Stimulated activated memory B cell treated with anti-CD40 and anti-IgM and Interleukin-4, amounts not matched to agents 10 μg/mL and 1 μg/mL and 100 μg/mL, for 72 hours (primary cell): ENCODE data around the gene HDLBP.
A peak's percentile ranks its signal among the peaks of the same experiment; 100 is the strongest.
"Not testable (repeated sequence)": the region's sequence is repeated elsewhere in the genome, so short reads cannot be mapped to it uniquely, and the experiment has no call there.

ENCODE experiments used
- ATAC-seq: fragments of 150-1000 bp; cut with Tn5 transposase; 2 replicates; pipeline ENCODE4 v1.10.0; 2021
- H3K27ac Mint-ChIP-seq: one replicate; pipeline ENCODE4 v1.8.0; 2022; ENCODE audit warnings: mild to moderate bottlenecking, mixed read lengths
- H3K27me3 Mint-ChIP-seq: one replicate; pipeline ENCODE4 v1.8.0; 2022; ENCODE audit warnings: mixed read lengths
- H3K36me3 Mint-ChIP-seq: one replicate; pipeline ENCODE4 v1.8.0; 2022; ENCODE audit warnings: mixed read lengths
- H3K4me1 Mint-ChIP-seq: one replicate; pipeline ENCODE4 v1.8.0; 2022; ENCODE audit warnings: mixed read lengths
- H3K4me3 Mint-ChIP-seq: one replicate; pipeline ENCODE4 v1.8.0; 2022; ENCODE audit warnings: mild to moderate bottlenecking, moderate library complexity, mixed read lengths
- H3K9me3 Mint-ChIP-seq: one replicate; pipeline ENCODE4 v1.8.0; 2022; ENCODE audit warnings: mixed read lengths

Gene HDLBP

GRCh38 chr2:241298673-241299072 is 16.8 kb downstream of the HDLBP start:
- H3K9me3 Mint-ChIP-seq, result no peaks in the 10 kb centered on the region
- H3K4me3 Mint-ChIP-seq, result no peak overlapping the region
- H3K27me3 Mint-ChIP-seq, result no peaks in the 10 kb centered on the region
- H3K27ac Mint-ChIP-seq, result peak overlapping the region; percentile 32
- peaks cover 25% of the 10 kb centered on the region for H3K36me3 Mint-ChIP-seq
- no peak for ATAC-seq
- H3K4me1 Mint-ChIP-seq, result peaks cover 56% of the 10 kb centered on the region

DNA sequence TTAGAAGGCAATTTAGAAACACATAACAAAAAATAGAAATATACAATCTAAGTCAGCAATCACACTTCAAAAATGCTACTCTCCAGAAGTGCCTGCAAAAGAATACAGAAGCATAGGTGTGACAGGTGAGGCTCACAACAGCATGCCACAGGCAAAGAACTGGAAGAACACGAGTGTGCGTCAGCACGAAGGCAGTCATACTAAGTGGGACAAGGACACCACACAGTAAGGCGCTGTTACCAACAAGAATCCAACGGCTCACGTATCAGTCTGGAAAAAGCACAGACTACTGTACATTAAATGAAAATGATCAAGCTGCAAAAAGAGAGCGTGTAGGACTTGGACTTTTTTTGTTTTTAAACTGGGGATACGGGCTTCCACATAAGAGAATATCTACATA is 18.7 kb downstream of the HDLBP start:
- H3K27ac Mint-ChIP-seq, result no peak overlapping the region
- ATAC-seq, result no peak
- H3K4me1 Mint-ChIP-seq, result peaks cover 49% of the 10 kb centered on the region
- no peaks in the 10 kb centered on the region for H3K9me3 Mint-ChIP-seq
- no peak overlapping the region for H3K4me3 Mint-ChIP-seq
- H3K27me3 Mint-ChIP-seq, result no peaks in the 10 kb centered on the region
- peaks cover 25% of the 10 kb centered on the region for H3K36me3 Mint-ChIP-seq

DNA sequence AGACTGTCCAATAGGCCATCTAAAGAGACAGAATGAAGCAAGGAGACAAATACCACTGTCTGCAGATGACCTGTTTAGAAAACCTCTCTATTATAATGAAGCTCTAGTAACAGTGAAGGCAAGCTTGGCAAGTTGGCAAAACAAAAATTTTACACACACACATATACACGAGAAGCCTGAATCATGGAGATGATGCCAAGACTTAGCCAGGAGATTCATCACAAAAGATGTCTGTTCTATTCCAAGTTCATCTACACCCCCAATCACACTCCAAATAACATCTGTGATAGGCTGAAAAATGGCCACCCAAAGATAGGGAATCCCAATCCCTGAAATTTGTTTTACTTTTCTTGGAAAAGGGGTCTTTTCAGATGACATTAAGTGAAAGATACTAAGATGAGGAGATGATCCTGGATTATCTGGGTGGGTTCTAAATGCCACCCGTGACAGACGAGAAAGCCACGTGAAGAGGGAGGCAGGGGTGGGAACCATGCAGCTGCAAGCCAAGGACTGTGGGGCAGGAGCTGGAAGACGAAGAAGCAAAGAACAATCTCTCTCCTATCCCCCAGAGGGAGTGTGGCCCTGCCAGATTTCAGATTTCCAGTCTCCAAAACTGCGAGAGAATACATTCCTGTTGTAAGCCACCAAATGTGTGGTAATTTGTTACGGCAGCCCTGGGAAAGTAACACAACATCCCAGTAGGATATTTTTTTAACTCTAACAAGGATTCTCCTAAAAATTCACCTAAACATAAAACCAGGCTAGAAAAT is 20.0 kb downstream of the HDLBP start:
- no peaks in the 10 kb centered on the region for H3K27me3 Mint-ChIP-seq
- H3K4me1 Mint-ChIP-seq, result peaks cover 45% of the 10 kb centered on the region
- no peak for ATAC-seq
- no peak overlapping the region for H3K27ac Mint-ChIP-seq
- H3K4me3 Mint-ChIP-seq, result no peak overlapping the region
- H3K9me3 Mint-ChIP-seq, result no peaks in the 10 kb centered on the region
- peaks cover 25% of the 10 kb centered on the region for H3K36me3 Mint-ChIP-seq

- Mint-ChIP-seq H3K36me3 (peaks cover 34% of the 10 kb centered on the region), H3K4me1 (peaks cover 48% of the 10 kb centered on the region)
- not testable (repeated sequence) for H3K27me3 Mint-ChIP-seq, ATAC-seq, H3K27ac Mint-ChIP-seq, H3K9me3 Mint-ChIP-seq, H3K4me3 Mint-ChIP-seq
These were observed 22.1 kb downstream of the HDLBP start for GRCh38 chr2:241293378-241293797.

- H3K27ac Mint-ChIP-seq, result no peak overlapping the region
- peaks cover 43% of the 10 kb centered on the region for H3K4me1 Mint-ChIP-seq
- no peaks in the 10 kb centered on the region for H3K9me3 Mint-ChIP-seq
- no peaks in the 10 kb centered on the region for H3K27me3 Mint-ChIP-seq
- ATAC-seq, result no peak
- H3K36me3 Mint-ChIP-seq, result peaks cover 32% of the 10 kb centered on the region
- H3K4me3 Mint-ChIP-seq, result no peak overlapping the region
These were observed 23.5 kb downstream of the HDLBP start for GRCh38 chr2:241291977-241292376.

- no peaks in the 10 kb centered on the region for H3K27me3 Mint-ChIP-seq
- H3K4me1 Mint-ChIP-seq, result peaks cover 35% of the 10 kb centered on the region
- no peak overlapping the region for H3K27ac Mint-ChIP-seq
- H3K4me3 Mint-ChIP-seq, result no peak overlapping the region
- peaks cover 30% of the 10 kb centered on the region for H3K36me3 Mint-ChIP-seq
- ATAC-seq, result no peak
- no peaks in the 10 kb centered on the region for H3K9me3 Mint-ChIP-seq
These were observed 24.3 kb downstream of the HDLBP start for GRCh38 chr2:241291153-241291552.

DNA sequence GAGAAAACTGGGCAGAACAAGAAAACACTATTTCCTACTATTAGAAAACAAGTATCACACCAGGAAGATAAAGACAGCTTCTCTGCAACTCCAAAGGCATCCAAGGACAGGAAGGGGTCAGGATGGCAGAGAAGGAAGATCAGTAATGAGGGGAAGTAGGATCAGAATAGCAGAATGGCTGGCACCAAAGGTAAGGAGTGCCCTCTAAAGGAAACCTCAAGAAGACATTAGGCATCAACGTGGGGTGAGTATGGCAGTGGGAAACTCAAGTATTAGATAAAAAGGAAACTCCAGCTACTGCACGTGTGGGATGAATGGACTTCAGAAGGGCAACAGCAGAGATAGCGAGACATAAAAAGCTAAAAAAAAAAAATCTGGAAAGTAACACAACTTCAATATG is 25.9 kb downstream of the HDLBP start:
- Mint-ChIP-seq H3K9me3 (no peaks in the 10 kb centered on the region), H3K27ac (peak overlapping the region; percentile 18), H3K27me3 (no peaks in the 10 kb centered on the region), H3K4me3 (no peak overlapping the region), H3K4me1 (peaks cover 28% of the 10 kb centered on the region), H3K36me3 (peaks cover 30% of the 10 kb centered on the region)
- no peak for ATAC-seq

DNA sequence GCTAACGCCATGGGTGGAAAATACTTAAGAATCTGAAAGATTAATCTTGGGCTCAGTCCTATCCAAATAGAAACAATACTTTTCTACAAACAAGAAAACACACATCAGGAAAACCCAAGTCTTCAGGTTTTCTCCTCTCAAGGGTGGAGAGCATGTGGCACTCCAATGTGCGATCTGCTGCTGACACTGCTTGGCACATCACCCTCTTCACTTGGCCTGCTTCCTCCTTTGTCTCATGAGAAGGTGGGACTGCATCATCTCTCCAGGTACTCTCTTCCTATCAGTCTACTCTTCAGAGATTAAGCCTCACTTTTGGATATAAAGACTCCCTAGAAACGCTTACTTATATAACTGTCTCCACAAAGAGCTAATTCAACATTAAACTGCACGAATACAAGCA is 26.4 kb downstream of the HDLBP start:
- Mint-ChIP-seq H3K36me3 (peaks cover 30% of the 10 kb centered on the region), H3K9me3 (no peaks in the 10 kb centered on the region), H3K4me1 (peaks cover 28% of the 10 kb centered on the region), H3K27ac (peak overlapping the region; percentile 18), H3K27me3 (no peaks in the 10 kb centered on the region), H3K4me3 (no peak overlapping the region)
- ATAC-seq, result no peak

GRCh38 chr2:241288324-241288888 is 27.1 kb downstream of the HDLBP start:
- Mint-ChIP-seq H3K4me1 (peaks cover 28% of the 10 kb centered on the region), H3K4me3 (no peak overlapping the region), H3K9me3 (no peaks in the 10 kb centered on the region), H3K36me3 (peaks cover 30% of the 10 kb centered on the region), H3K27me3 (no peaks in the 10 kb centered on the region), H3K27ac (no peak overlapping the region)
- no peak for ATAC-seq

- Mint-ChIP-seq H3K4me3 (no peak overlapping the region), H3K4me1 (peaks cover 30% of the 10 kb centered on the region), H3K9me3 (no peaks in the 10 kb centered on the region), H3K36me3 (peaks cover 36% of the 10 kb centered on the region), H3K27me3 (no peaks in the 10 kb centered on the region), H3K27ac (no peak overlapping the region)
- ATAC-seq, result no peak
These were observed 29.0 kb downstream of the HDLBP start for GRCh38 chr2:241286348-241287090.

- Mint-ChIP-seq H3K36me3 (peaks cover 36% of the 10 kb centered on the region), H3K9me3 (no peaks in the 10 kb centered on the region), H3K27ac (no peak overlapping the region), H3K4me3 (no peak overlapping the region), H3K27me3 (no peaks in the 10 kb centered on the region), H3K4me1 (peaks cover 30% of the 10 kb centered on the region)
- ATAC-seq, result no peak
These were observed 29.9 kb downstream of the HDLBP start for GRCh38 chr2:241285596-241285995.

DNA sequence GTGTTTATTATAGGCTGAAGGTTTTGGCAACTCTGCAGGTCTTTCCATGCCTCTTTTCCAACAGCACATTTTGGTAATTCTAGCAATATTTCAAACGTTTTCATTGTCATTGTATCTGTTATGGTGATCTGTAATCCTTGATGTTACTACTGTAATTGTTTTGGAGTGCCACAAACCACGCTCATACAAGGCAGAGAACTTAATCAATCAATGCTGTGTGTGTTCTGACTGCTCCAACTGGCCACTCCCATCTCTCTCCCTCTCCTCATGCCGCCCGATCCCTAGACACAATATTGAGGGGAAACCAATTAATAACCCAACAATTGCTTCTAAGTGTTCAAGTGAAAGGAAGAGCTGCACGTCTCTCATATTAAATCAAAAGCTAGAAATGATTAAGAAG is 32.9 kb downstream of the HDLBP start:
- H3K27me3 Mint-ChIP-seq, result no peaks in the 10 kb centered on the region
- ATAC-seq, result no peak
- H3K9me3 Mint-ChIP-seq, result no peaks in the 10 kb centered on the region
- H3K36me3 Mint-ChIP-seq, result peaks cover 18% of the 10 kb centered on the region
- no peak overlapping the region for H3K27ac Mint-ChIP-seq
- H3K4me1 Mint-ChIP-seq, result peaks cover 15% of the 10 kb centered on the region
- H3K4me3 Mint-ChIP-seq, result no peak overlapping the region

- Mint-ChIP-seq H3K4me1 (peaks cover 15% of the 10 kb centered on the region), H3K27me3 (no peaks in the 10 kb centered on the region), H3K4me3 (no peak overlapping the region), H3K36me3 (peaks cover 27% of the 10 kb centered on the region), H3K9me3 (peaks cover 5% of the 10 kb centered on the region), H3K27ac (no peak overlapping the region)
- ATAC-seq, result no peak
These were observed 35.2 kb downstream of the HDLBP start for GRCh38 chr2:241280291-241280690.

- peaks cover 15% of the 10 kb centered on the region for H3K4me1 Mint-ChIP-seq
- ATAC-seq, result no peak
- H3K36me3 Mint-ChIP-seq, result peaks cover 31% of the 10 kb centered on the region
- H3K4me3 Mint-ChIP-seq, result no peak overlapping the region
- H3K9me3 Mint-ChIP-seq, result peaks cover 9% of the 10 kb centered on the region
- H3K27me3 Mint-ChIP-seq, result no peaks in the 10 kb centered on the region
- no peak overlapping the region for H3K27ac Mint-ChIP-seq
These were observed 35.6 kb downstream of the HDLBP start for GRCh38 chr2:241279828-241280227.

DNA sequence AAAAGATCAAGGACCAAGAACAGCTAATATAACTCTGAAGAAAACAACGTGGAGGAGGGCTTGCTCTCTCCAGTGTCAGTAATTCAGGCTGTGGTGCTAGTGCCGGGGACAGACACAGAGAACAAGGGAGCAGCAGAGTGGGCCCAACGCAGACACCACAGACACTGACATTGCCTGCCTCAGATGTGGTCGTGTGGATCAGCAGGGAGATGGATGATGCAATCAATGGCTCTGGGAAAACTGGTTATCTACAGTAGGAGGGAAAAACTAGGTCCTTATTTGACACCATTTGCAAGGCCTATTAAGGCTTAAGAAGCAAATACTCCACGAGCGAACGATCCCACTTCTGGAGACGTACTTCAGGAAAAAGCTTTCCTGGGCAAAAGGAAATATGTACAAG is 36.1 kb downstream of the HDLBP start:
- H3K4me1 Mint-ChIP-seq, result peaks cover 19% of the 10 kb centered on the region
- H3K4me3 Mint-ChIP-seq, result no peak overlapping the region
- no peak overlapping the region for H3K27ac Mint-ChIP-seq
- ATAC-seq, result no peak
- peaks cover 9% of the 10 kb centered on the region for H3K9me3 Mint-ChIP-seq
- H3K36me3 Mint-ChIP-seq, result peaks cover 35% of the 10 kb centered on the region
- no peaks in the 10 kb centered on the region for H3K27me3 Mint-ChIP-seq

- H3K36me3 Mint-ChIP-seq, result peaks cover 35% of the 10 kb centered on the region
- not testable (repeated sequence) for H3K27ac Mint-ChIP-seq, H3K27me3 Mint-ChIP-seq, H3K4me3 Mint-ChIP-seq, H3K9me3 Mint-ChIP-seq, ATAC-seq
- peaks cover 30% of the 10 kb centered on the region for H3K4me1 Mint-ChIP-seq
These were observed 37.2 kb downstream of the HDLBP start for GRCh38 chr2:241278306-241278705.
